Activated CD8-positive, alpha-beta memory T cell treated with anti-CD3 and anti-CD28 coated beads for 36 hours (primary cell): ENCODE results near the gene TAF11L12. TPM values are rescaled to one million over a fixed set of nuclear protein-coding genes. Genes with fewer than 3 reads are reported as not detected.

Experiments used
- total RNA-seq, 2 experiments: library from RNA; stranded (reverse); gene quantifications; one replicate each; pipeline ENCODE4 v1.2.3, GENCODE V29; 2021

TAF11L12 gene
- total RNA-seq, 2 experiments from 2014 or later = not detected

Other genes starting within 250 kb of the TAF11L12 start
- gene TAF11L2, start 112.2 kb upstream of the TAF11L12 start, total RNA-seq = not detected
- not detected for gene TAF11L3, start 92.0 kb upstream of the TAF11L12 start, total RNA-seq
- gene TAF11L4, start 88.6 kb upstream of the TAF11L12 start, total RNA-seq = not detected
- gene TAF11L5, start 85.2 kb upstream of the TAF11L12 start, total RNA-seq = not detected
- not detected for gene TAF11L6, start 81.7 kb upstream of the TAF11L12 start, total RNA-seq
- not detected for gene TAF11L7, start 24.6 kb upstream of the TAF11L12 start, total RNA-seq
- gene TAF11L8, start 19.4 kb upstream of the TAF11L12 start, total RNA-seq = not detected
- gene TAF11L9, start 16.0 kb upstream of the TAF11L12 start, total RNA-seq = not detected
- not detected for gene TAF11L10, start 12.6 kb upstream of the TAF11L12 start, total RNA-seq
- gene TAF11L11, start 6.2 kb upstream of the TAF11L12 start, total RNA-seq = not detected
- not detected for gene TAF11L13, start 21.7 kb downstream of the TAF11L12 start, total RNA-seq
- not detected for gene TAF11L14, start 24.1 kb downstream of the TAF11L12 start, total RNA-seq